LNCaP clone FGC (cell line): ENCODE results near the gene CACNG6.
A peak's percentile ranks its signal among the peaks of the same experiment; 100 is the strongest.

Source experiments
- DNase-seq: peaks from one replicate; pipeline ENCODE4 v3.0.0-alpha.2; 2011; ENCODE audit warnings: low read depth
- H3K4me3 ChIP-seq: 2 replicates; pipeline ENCODE4 v1.5.1; 2011; ENCODE audit warnings: mild to moderate bottlenecking, low read depth, low read length, control low read depth
- TF ChIP-seq, protein P1 (sequence below): IDR thresholded peaks from 2 replicates; pipeline ENCODE4 v1.5.1; 2012; ENCODE audit warnings: mild to moderate bottlenecking; ENCODE audit not compliant: control insufficient read depth, insufficient read depth; ENCODE audit errors: extremely low read depth

CACNG6 gene

DNA sequence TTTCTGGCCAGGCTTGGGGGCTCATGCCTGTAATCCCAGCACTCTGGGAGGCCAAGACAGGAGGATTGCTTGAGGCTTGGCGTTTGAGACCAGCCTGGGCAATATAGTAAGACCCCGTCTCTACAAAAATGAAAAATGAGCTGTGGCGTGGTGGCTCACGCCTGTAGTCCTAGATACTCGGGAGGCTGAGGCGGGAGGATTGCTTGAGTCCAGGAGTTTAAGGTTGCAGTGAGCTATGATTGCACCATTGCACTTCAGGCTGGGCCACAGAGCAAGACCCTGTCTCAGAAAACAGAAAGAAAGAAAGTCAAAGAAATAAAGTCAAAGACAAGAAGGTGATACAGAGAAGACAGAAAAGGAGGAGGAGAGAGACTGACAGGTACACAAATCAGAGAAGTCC is 2.5 kb upstream of the CACNG6 start:
- no peak overlapping the region for H3K4me3 ChIP-seq
- TF ChIP-seq, protein P1, sequence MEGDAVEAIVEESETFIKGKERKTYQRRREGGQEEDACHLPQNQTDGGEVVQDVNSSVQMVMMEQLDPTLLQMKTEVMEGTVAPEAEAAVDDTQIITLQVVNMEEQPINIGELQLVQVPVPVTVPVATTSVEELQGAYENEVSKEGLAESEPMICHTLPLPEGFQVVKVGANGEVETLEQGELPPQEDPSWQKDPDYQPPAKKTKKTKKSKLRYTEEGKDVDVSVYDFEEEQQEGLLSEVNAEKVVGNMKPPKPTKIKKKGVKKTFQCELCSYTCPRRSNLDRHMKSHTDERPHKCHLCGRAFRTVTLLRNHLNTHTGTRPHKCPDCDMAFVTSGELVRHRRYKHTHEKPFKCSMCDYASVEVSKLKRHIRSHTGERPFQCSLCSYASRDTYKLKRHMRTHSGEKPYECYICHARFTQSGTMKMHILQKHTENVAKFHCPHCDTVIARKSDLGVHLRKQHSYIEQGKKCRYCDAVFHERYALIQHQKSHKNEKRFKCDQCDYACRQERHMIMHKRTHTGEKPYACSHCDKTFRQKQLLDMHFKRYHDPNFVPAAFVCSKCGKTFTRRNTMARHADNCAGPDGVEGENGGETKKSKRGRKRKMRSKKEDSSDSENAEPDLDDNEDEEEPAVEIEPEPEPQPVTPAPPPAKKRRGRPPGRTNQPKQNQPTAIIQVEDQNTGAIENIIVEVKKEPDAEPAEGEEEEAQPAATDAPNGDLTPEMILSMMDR = no peak
- DNase-seq = no peak

DNA sequence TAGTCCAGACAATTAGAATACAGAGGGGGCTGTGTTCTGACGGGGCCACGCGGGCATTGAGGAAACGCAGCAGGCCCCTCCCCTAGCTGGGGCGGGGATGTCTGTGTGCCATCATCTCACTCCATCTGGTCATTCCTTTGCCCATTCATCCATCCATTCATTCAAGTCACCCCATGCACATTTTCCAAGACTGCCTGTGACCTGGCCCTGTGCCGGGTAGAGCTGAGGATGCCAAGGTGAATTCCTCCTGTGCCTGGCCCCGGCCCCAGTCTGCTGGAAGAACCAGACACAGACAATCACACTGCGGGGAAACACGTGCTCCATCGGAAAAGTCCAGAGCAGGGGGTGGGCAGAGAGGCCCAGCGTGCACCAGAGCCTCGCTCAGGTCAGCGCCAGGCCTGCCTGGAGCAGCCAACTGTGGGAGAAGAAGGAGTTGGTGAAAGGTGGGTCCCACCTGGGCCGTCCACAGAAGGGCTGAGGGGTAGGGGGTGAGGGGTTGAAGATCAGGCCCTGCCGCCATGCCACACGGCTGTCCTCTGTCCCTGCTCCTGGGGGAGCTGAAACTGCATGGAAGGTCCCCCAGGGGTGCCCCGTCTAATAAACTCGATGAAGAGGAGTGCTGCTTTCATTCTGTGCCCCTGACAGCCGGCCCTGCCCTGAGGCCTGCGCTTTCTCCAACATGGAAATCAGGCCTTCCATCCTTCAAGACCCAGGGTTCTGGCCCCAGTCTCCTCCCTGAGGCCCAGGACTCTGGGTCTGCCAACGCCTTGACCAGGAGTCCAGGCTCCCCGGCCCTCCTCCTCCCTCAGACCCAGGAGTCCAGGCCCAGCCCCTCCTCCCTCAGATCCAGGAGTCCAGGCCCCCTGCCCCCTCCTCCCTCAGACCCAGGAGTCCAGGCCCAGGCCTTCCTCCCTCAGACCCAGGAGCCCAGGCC is 1.6 kb upstream of the CACNG6 start:
- TF ChIP-seq, protein P1 = no peak
- DNase-seq = peak; percentile 18
- no peak overlapping the region for H3K4me3 ChIP-seq

DNA sequence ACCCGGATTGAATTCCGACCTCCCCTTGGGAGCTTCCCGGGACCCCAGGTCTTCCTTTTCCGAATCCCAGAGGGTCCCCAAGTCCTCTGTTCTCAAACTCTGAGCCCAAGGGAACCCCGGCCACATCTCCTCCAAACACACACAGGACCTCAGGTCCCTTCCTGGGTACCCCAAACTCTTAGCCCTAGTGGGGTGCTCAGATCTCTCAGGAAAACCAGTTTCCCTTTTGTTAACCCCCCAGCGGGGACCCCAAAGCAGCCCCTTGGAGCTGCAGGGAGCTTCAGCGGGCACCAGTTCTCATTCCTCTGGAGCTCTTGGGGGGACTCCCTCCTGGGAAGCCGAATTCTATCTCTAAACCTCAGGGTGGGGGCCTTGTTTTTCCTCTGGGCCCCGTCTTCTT is 774 bp downstream of the CACNG6 start:
- TF ChIP-seq, protein P1 = no peak

DNA sequence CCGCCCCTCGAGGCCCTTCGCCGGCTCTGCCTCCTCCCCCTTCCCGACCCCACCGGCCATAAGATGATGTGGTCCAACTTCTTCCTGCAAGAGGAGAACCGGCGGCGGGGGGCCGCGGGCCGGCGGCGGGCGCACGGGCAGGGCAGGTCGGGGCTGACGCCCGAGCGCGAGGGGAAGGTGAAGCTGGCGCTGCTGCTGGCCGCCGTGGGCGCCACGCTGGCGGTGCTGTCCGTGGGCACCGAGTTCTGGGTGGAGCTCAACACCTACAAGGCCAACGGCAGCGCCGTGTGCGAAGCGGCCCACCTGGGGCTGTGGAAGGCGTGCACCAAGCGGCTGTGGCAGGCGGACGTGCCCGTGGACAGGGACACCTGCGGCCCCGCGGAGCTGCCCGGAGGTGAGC is 1.4 kb downstream of the CACNG6 start:
- DNase-seq = no peak
- TF ChIP-seq, protein P1 = no peak
- H3K4me3 ChIP-seq = no peak overlapping the region

More for the DNA sequence above, 774 bp downstream of the CACNG6 start:
- no peak for DNase-seq
- no peak overlapping the region for H3K4me3 ChIP-seq

DNA sequence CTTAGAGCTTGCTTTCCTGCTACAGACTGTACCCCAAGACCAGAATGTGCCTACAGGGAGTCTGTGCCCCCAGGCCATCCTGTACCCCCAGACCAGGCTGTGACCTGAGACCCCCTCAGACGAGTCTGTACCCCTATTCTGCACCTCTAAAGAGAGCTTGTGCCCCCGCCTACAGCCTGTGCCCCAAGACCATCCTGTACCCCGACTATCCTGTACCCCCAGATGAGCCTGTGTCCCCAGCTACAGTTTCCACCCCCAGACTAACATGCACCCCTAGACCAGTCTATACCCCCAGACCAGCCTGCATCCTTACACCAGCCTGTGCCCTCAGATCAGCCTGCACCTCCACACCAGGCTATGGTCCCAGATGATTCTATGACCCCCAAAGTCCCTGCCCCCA is 2.0 kb downstream of the CACNG6 start:
- TF ChIP-seq, protein P1 = no peak
- no peak for DNase-seq
- no peak overlapping the region for H3K4me3 ChIP-seq

DNA sequence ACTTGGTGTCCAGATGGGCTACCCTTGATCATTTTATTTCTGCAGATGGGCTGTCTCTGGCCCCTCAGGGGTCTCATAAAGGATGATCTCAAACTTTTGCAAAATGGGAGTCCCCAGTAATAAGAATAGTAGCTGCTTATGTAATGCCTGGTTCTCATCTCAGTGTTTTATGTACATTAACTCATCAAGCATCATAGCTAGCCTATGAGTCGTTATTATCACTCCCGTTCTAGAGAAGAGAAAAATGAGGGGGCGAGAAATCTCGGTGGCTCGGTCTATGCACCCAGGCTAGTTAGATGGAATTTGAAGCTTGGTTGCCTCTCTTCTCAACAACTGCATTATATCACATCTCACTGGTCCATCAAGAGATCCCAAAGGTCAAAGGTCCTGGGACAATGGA is 3.4 kb downstream of the CACNG6 start:
- H3K4me3 ChIP-seq = no peak overlapping the region
- no peak for DNase-seq
- TF ChIP-seq, protein P1 = no peak
